Measurements from ENCODE around the gene RNF126. TPM values are rescaled to one million over a fixed set of nuclear protein-coding genes. Genes with fewer than 3 reads are reported as not detected.
"Not testable (repeated sequence)": the region's sequence is repeated elsewhere in the genome, so short reads cannot be mapped to it uniquely, and the experiment has no call there.

Gene RNF126
- total and polyA plus RNA-seq, 7 donors = 25.2 to 72.1 (median 51.6) TPM

DNA sequence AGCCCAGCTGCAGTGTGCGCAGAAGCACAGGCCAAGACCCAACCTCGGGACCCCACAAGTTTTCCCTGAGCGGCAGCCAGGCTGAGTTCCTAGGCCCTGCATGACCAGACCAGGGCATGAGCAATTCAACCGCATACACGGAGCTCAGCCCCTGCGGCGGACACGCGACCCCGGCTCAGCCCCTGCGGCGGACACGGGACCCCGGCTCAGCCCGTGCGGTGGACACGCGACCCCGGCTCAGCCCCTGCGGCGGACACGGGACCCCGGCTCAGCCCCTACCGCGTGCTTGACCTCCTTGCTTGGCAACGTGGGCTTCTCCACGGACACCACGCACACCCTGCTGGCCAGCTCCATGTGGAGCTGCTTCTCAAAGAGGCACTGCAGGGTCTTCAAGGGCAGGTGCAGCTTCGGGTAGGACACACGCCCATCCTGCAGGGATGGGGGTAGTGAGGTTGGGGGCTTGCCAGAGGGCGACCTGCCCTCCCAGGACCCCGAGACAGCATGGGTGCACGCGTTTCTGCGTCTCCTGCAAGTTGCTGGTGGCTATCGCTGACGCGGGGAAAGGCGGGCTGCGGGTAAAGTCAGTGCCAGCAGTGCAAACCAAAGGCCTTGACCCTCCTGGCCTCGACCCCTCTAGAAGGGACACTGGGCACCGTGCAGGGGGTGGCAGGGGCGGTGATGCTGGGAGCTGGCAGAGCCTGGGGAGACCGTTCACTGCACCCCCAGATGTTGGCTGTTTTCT lies 39.7 kb downstream of the RNF126 start:
- Histone ChIP-seq H3K27me3 (ENCODE audit: insufficient read depth in 3 of 3, low read length in 2 of 3) (no peaks in the 10 kb centered on the region), H3K36me3 (ENCODE audit: insufficient read depth in 1 of 2, low read depth in 1 of 2) (peaks cover 14 to 90% of the 10 kb centered on the region in 2 donors), H3K27ac (peak overlapping the region; percentile 10), H3K4me3 (no peak overlapping the region), H3K9me3 (no peaks in the 10 kb centered on the region), H3K4me1 (no peaks in the 10 kb centered on the region)
- TF ChIP-seq, protein P1, sequence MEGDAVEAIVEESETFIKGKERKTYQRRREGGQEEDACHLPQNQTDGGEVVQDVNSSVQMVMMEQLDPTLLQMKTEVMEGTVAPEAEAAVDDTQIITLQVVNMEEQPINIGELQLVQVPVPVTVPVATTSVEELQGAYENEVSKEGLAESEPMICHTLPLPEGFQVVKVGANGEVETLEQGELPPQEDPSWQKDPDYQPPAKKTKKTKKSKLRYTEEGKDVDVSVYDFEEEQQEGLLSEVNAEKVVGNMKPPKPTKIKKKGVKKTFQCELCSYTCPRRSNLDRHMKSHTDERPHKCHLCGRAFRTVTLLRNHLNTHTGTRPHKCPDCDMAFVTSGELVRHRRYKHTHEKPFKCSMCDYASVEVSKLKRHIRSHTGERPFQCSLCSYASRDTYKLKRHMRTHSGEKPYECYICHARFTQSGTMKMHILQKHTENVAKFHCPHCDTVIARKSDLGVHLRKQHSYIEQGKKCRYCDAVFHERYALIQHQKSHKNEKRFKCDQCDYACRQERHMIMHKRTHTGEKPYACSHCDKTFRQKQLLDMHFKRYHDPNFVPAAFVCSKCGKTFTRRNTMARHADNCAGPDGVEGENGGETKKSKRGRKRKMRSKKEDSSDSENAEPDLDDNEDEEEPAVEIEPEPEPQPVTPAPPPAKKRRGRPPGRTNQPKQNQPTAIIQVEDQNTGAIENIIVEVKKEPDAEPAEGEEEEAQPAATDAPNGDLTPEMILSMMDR (IDR thresholded peaks at IDR 0.05) = no peak
- intact Hi-C loops (cut with DNase I) = no loop called here
- WGBS, 3 donors = 90 to 95% (median 94%) methylated on average over 44 of the region's 44 CpGs
- no peak for ATAC-seq
- no peak for DNase-seq

DNA sequence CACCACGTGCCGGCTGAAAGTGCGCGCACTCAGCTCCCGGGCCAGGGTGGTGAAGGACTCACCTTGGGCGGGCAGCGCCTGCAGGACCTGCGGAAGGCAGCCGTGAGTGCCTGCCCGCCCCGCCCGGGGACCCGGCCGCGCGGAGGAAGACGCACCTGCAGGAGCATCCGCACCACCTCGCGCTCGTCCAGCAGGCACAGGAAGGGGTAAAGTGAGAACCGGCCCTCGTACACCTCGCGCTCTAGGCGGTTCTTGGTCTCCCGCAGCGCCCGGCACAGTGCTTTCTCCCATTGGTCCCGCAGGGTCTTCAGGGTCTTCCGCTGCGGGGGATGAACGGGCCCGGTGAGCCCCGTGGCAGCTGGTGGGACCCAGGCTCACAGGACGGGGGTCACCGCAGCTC lies 40.3 kb downstream of the RNF126 start:
- Histone ChIP-seq H3K9me3 (no peaks in the 10 kb centered on the region), H3K27ac (no peak overlapping the region), H3K4me3 (no peak overlapping the region), H3K27me3 (ENCODE audit: insufficient read depth in 3 of 3, low read length in 2 of 3) (no peaks in the 10 kb centered on the region), H3K4me1 (no peaks in the 10 kb centered on the region), H3K36me3 (ENCODE audit: insufficient read depth in 1 of 2, low read depth in 1 of 2) (peaks cover 20 to 90% of the 10 kb centered on the region in 2 donors)
- 94 to 97% (median 94%) methylated on average over 35 to 37 of the region's 37 CpGs for WGBS, 3 donors
- no peak for ATAC-seq
- intact Hi-C loops (cut with DNase I) = no loop called here
- DNase-seq = no peak
- TF ChIP-seq, protein P1 (IDR thresholded peaks at IDR 0.05) = no peak

DNA sequence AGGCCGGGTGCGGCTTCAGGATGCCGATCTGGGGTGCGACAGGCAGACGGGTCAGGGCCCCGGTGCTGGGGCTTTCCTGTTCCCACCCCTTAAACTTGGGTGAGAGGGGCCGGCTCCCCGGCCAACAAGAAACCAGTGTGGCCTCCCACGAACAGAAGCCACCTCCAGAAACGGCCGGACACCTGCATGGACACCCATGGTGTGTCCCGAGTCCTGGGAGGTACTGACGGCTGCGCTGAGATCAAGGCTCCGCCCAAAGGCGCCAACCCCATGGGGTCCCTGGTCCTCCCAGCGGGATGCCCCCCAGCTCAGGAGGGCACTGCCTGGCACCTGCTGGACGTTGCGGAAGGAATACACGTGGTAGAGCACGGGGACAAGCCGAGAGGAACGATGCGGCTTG lies 41.2 kb downstream of the RNF126 start:
- H3K27ac ChIP-seq = no peak overlapping the region
- no peaks in the 10 kb centered on the region for H3K4me1 ChIP-seq
- no peak overlapping the region for H3K4me3 ChIP-seq
- ATAC-seq = no peak
- TF ChIP-seq, protein P1 (IDR thresholded peaks at IDR 0.05) = no peak
- DNase-seq = peak in 1 of 2 donors; percentile 46
- H3K27me3 ChIP-seq (ENCODE audit: insufficient read depth in 3 of 3, low read length in 2 of 3) = no peaks in the 10 kb centered on the region
- intact Hi-C loops (cut with DNase I) = no loop called here
- 91 to 92% (median 91%) methylated on average over 24 of the region's 24 CpGs for WGBS, 3 donors
- no peaks in the 10 kb centered on the region for H3K9me3 ChIP-seq
- peaks cover 22 to 90% of the 10 kb centered on the region in 2 donors for H3K36me3 ChIP-seq (ENCODE audit: insufficient read depth in 1 of 2, low read depth in 1 of 2)

DNA sequence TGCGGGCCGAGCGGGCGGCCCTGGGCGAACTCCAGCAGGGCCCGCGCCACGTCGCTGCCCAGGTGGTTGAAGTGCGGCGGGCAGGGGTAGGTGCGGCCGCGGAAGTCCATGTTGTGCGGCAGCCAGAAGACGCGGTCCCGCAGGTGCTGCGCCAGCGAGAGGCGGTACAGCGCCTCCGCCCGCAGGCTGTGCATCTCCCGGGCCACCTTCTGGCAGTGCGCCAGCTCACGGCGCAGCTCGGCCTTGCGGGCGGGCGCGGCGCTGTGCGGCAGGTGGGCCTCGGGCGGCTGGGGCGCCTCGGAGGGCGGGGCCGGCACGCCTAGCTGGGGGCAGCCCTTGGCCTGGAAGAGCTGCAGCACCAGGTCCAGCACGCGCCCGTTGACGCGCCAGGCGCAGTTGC lies 41.8 kb downstream of the RNF126 start:
- H3K27ac ChIP-seq; H3K4me3 ChIP-seq; H3K4me1 ChIP-seq; H3K9me3 ChIP-seq; intact Hi-C loops (cut with DNase I); ATAC-seq; H3K27me3 ChIP-seq (ENCODE audit: insufficient read depth in 3 of 3, low read length in 2 of 3); DNase-seq: not testable (repeated sequence)
- 95 to 98% (median 96%) methylated on average over 34 to 48 of the region's 48 CpGs for WGBS, 3 donors
- H3K36me3 ChIP-seq (ENCODE audit: insufficient read depth in 1 of 2, low read depth in 1 of 2) = peaks cover 22 to 89% of the 10 kb centered on the region in 2 donors

DNA sequence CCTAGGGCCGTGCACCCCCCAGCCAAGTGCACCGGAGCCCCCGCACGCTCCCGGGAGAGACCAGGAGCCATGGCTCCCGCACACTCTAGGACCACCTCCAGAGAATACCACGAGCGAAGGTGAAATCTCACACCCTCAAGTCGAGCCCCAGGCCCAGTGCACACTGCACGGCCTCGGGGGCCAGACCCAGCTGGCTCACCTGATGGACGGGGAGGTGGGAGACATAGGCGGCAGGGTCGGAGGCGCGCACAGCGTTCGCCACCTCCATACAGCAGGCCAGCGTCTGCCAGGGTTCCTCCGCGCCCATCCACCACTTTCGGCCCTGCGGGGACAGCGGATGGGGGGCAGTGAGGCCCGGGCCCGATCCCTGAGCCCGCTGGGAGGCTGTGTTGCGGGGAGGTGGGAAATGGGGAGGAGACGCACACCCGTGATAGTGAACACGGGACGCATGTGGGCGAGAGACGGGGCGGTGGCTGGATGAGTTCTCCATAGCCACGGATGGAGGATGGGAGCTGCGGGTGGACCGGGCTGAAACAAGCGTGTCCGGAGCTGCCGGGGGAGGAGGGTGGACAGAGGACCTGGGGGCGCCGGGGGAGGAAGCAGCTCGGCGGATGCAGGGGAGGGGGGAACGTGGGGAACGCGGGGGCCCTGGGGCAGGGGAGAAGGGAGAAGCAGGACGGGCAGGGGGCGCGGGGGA lies 42.7 kb downstream of the RNF126 start:
- ATAC-seq (no peak), DNase-seq (no peak)
- no peak overlapping the region for H3K4me3 ChIP-seq
- H3K36me3 ChIP-seq (ENCODE audit: insufficient read depth in 1 of 2, low read depth in 1 of 2) = peaks cover 22 to 80% of the 10 kb centered on the region in 2 donors
- TF ChIP-seq, protein P1 (IDR thresholded peaks at IDR 0.05) = no peak
- no peaks in the 10 kb centered on the region for H3K4me1 ChIP-seq
- H3K27me3 ChIP-seq (ENCODE audit: insufficient read depth in 3 of 3, low read length in 2 of 3) = peaks cover 0 to 4% (median 0%) of the 10 kb centered on the region in 3 donors
- no peaks in the 10 kb centered on the region for H3K9me3 ChIP-seq
- 89 to 96% (median 90%) methylated on average over 40 to 51 of the region's 51 CpGs for WGBS, 3 donors
- intact Hi-C loops (cut with DNase I) = no loop called here
- H3K27ac ChIP-seq = no peak overlapping the region
